Coronary artery (tissue), 2 donors: ENCODE data around the gene MX2.
A peak's percentile ranks its signal among the peaks of the same experiment; 100 is the strongest.

Source experiments
- DNase-seq: peaks from one replicate; pipeline ENCODE4 v3.0.0-alpha.2; 2017; ENCODE audit warnings: low spot score
- H3K27ac ChIP-seq, 2 donors: fragments of 200-600 bp; sonication (generic); one replicate each; pipeline ENCODE4 v1.5.1; 2016 to 2019
- H3K4me3 ChIP-seq: fragments of 200-600 bp; sonication (generic); 2 replicates; pipeline ENCODE4 v1.5.1; 2016; ENCODE audit warnings: mild to moderate bottlenecking, moderate library complexity
- TF ChIP-seq, protein P1 (sequence below): fragments of 200-600 bp; sonication (generic); IDR thresholded peaks from one replicate; pipeline ENCODE4 v1.5.1; 2019; ENCODE audit warnings: antibody characterized with exemption

The MX2 gene

GRCh38 chr21:41432562-41433460, 71.0 kb downstream of the MX2 start:
- Histone ChIP-seq H3K4me3 (no peak overlapping the region), H3K27ac (no peak overlapping the region)
- TF ChIP-seq, protein P1, sequence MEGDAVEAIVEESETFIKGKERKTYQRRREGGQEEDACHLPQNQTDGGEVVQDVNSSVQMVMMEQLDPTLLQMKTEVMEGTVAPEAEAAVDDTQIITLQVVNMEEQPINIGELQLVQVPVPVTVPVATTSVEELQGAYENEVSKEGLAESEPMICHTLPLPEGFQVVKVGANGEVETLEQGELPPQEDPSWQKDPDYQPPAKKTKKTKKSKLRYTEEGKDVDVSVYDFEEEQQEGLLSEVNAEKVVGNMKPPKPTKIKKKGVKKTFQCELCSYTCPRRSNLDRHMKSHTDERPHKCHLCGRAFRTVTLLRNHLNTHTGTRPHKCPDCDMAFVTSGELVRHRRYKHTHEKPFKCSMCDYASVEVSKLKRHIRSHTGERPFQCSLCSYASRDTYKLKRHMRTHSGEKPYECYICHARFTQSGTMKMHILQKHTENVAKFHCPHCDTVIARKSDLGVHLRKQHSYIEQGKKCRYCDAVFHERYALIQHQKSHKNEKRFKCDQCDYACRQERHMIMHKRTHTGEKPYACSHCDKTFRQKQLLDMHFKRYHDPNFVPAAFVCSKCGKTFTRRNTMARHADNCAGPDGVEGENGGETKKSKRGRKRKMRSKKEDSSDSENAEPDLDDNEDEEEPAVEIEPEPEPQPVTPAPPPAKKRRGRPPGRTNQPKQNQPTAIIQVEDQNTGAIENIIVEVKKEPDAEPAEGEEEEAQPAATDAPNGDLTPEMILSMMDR: no peak
- peak; percentile 38 for DNase-seq

DNA sequence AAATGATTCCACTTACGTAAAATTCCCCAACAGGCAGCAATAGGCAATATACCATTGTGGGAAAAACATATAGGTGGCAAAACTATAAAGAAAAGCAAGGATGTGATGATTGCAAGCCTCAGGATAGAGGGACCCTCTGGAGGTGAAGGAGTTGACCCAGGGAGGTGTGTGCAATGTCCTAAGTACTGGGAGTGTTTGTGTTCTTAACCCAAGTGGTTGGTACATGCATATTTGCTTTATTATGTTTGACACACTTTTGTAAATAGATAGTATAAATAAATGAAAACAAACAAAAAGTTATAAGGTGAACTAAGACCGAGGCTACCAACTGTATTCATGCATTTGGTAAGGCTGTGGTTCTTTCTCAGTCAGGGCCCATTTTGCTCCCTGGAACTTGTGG, 71.7 kb downstream of the MX2 start:
- TF ChIP-seq, protein P1: no peak
- Histone ChIP-seq H3K4me3 (no peak overlapping the region), H3K27ac (no peak overlapping the region)
- DNase-seq: peak; percentile 5

DNA sequence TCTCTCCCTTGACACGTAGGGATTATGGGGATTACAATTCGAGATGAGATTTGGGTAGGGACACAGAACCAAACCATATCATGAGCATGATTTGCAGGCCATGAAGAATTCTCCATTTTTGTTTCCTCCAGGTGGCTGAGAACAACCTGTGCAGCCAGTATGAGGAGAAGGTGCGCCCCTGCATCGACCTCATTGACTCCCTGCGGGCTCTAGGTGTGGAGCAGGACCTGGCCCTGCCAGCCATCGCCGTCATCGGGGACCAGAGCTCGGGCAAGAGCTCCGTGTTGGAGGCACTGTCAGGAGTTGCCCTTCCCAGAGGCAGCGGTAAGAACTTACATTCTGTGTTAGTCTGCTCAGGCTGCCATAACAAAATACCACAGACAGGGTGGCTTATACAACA, 73.9 kb downstream of the MX2 start:
- no peak overlapping the region for H3K27ac ChIP-seq
- DNase-seq: peak; percentile 21

DNA sequence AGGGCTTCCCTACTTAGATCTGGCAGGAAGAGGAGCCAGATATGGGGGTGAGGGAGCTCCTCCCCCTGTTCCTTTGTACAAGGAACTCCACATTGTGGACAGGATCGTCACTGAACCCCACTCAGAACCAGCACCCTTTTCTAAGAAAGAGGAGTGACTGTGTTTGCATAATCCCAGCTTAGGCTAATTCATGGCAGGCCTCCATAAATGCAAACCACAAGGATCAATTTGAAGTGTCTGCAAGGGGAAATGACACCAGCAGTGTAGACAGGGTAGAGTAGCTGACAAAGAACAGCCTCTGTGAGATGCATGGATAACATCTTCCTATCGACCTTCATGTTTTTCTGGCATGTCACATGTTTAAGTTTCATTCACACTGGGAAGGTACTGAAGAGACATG, 75.9 kb downstream of the MX2 start:
- Histone ChIP-seq H3K4me3 (no peak overlapping the region), H3K27ac (no peak overlapping the region)
- TF ChIP-seq, protein P1: no peak
- peak; percentile 29 for DNase-seq

More for the DNA sequence above, 73.9 kb downstream of the MX2 start:
- no peak overlapping the region for H3K4me3 ChIP-seq
- TF ChIP-seq, protein P1: no peak

GRCh38 chr21:41438425-41439113, 76.7 kb downstream of the MX2 start:
- TF ChIP-seq, protein P1: no peak
- Histone ChIP-seq H3K4me3 (no peak overlapping the region), H3K27ac (no peak overlapping the region)
- peak; percentile 52 for DNase-seq

GRCh38 chr21:41439248-41439647, 77.4 kb downstream of the MX2 start:
- H3K27ac ChIP-seq: no peak overlapping the region
- DNase-seq: no peak
- TF ChIP-seq, protein P1: no peak
- no peak overlapping the region for H3K4me3 ChIP-seq
